ENCODE data around the gene G2E3.

The G2E3 gene

GRCh38 chr14:30551460-30551859 is 7.5 kb upstream of the G2E3 start:
- no peak for TF ChIP-seq CTCF (IDR thresholded peaks at IDR 0.05; ENCODE audit: insufficient read depth, low read length, poor library complexity, severe bottlenecking)
- DNase-seq (ENCODE audit: extremely low read depth, insufficient read length): no peak

GRCh38 chr14:30553311-30553989 is 5.5 kb upstream of the G2E3 start:
- no peaks in the 10 kb centered on the region for H3K27me3 ChIP-seq (replicated peaks; ENCODE audit: control insufficient read depth, insufficient read depth, low read length)
- TF ChIP-seq CTCF (IDR thresholded peaks at IDR 0.05; ENCODE audit: insufficient read depth, low read length, poor library complexity, severe bottlenecking): no peak
- H3K4me3 ChIP-seq (replicated peaks; ENCODE audit: low read depth, low read length): no peak overlapping the region
- no peak for DNase-seq (ENCODE audit: extremely low read depth, insufficient read length)
- no peaks in the 10 kb centered on the region for H3K36me3 ChIP-seq (ENCODE audit: control insufficient read depth, insufficient read depth, low read length)

More at GRCh38 chr14:30551460-30551859, 7.5 kb upstream of the G2E3 start:
- no peaks in the 10 kb centered on the region for H3K27me3 ChIP-seq (replicated peaks; ENCODE audit: control insufficient read depth, insufficient read depth, low read length)
- no peaks in the 10 kb centered on the region for H3K36me3 ChIP-seq (ENCODE audit: control insufficient read depth, insufficient read depth, low read length)
- no peak overlapping the region for H3K4me3 ChIP-seq (replicated peaks; ENCODE audit: low read depth, low read length)

- DNase-seq (ENCODE audit: extremely low read depth, insufficient read length): no peak
- peak overlapping the region; percentile 94 for H3K4me3 ChIP-seq (replicated peaks; ENCODE audit: low read depth, low read length)
- no peaks in the 10 kb centered on the region for H3K36me3 ChIP-seq (ENCODE audit: control insufficient read depth, insufficient read depth, low read length)
- no peaks in the 10 kb centered on the region for H3K27me3 ChIP-seq (replicated peaks; ENCODE audit: control insufficient read depth, insufficient read depth, low read length)
- TF ChIP-seq CTCF (IDR thresholded peaks at IDR 0.05; ENCODE audit: insufficient read depth, low read length, poor library complexity, severe bottlenecking): no peak
These were observed 640 bp upstream of the G2E3 start for GRCh38 chr14:30558362-30558674.

- Histone ChIP-seq H3K36me3 (ENCODE audit: control insufficient read depth, insufficient read depth, low read length) (no peaks in the 10 kb centered on the region), H3K27me3 (replicated peaks; ENCODE audit: control insufficient read depth, insufficient read depth, low read length) (no peaks in the 10 kb centered on the region), H3K4me3 (replicated peaks; ENCODE audit: low read depth, low read length) (peak overlapping the region; percentile 94)
- TF ChIP-seq CTCF (IDR thresholded peaks at IDR 0.05; ENCODE audit: insufficient read depth, low read length, poor library complexity, severe bottlenecking): no peak
- DNase-seq (ENCODE audit: extremely low read depth, insufficient read length): peak; percentile 13
These were observed 707 bp downstream of the G2E3 start for GRCh38 chr14:30559638-30560091.

- Histone ChIP-seq H3K36me3 (ENCODE audit: control insufficient read depth, insufficient read depth, low read length) (no peaks in the 10 kb centered on the region), H3K4me3 (replicated peaks; ENCODE audit: low read depth, low read length) (peak overlapping the region; percentile 94)
These were observed 1.6 kb downstream of the G2E3 start for GRCh38 chr14:30560581-30560980.

More at GRCh38 chr14:30560581-30560980, 1.6 kb downstream of the G2E3 start:
- no peaks in the 10 kb centered on the region for H3K27me3 ChIP-seq (replicated peaks; ENCODE audit: control insufficient read depth, insufficient read depth, low read length)
- TF ChIP-seq CTCF (IDR thresholded peaks at IDR 0.05; ENCODE audit: insufficient read depth, low read length, poor library complexity, severe bottlenecking): no peak
- DNase-seq (ENCODE audit: extremely low read depth, insufficient read length): no peak

Measured in GM06990 (cell line).